Neural crest cell (in vitro differentiated cells): ENCODE results near the gene KLK1. TPM values are rescaled to one million over a fixed set of nuclear protein-coding genes. Genes with fewer than 3 reads are reported as not detected.

Source experiments
- DNase-seq: peaks from one replicate; pipeline ENCODE4 v3.0.0; 2021; ENCODE audit warnings: low read depth, mixed read lengths, low spot score
- H3K27ac Mint-ChIP-seq: one replicate; pipeline ENCODE4 v1.8.0; 2021; ENCODE audit warnings: mild to moderate bottlenecking, mixed read lengths; ENCODE audit not compliant: unreplicated experiment
- H3K27me3 Mint-ChIP-seq: 2 replicates; pipeline ENCODE4 v1.8.0; 2021; ENCODE audit warnings: low read depth, mild to moderate bottlenecking, mixed read lengths
- H3K36me3 Mint-ChIP-seq: 2 replicates; pipeline ENCODE4 v1.8.0; 2021; ENCODE audit warnings: low read depth, mild to moderate bottlenecking, mixed read lengths
- H3K4me1 Mint-ChIP-seq: 2 replicates; pipeline ENCODE4 v1.8.0; 2021; ENCODE audit warnings: mixed read lengths
- H3K4me3 Mint-ChIP-seq: one replicate; pipeline ENCODE4 v1.8.0; 2021; ENCODE audit warnings: mild to moderate bottlenecking, mixed read lengths
- H3K9me3 Mint-ChIP-seq: 2 replicates; pipeline ENCODE4 v1.8.0; 2021; ENCODE audit warnings: mixed read lengths
- CTCF ChIP-seq: fragments of 200-600 bp; sonication (generic); conservative IDR thresholded peaks from 2 replicates; pipeline ENCODE4 v1.5.0; 2021; ENCODE audit warnings: antibody characterized with exemption, mild to moderate bottlenecking
- total RNA-seq: library from RNA; stranded (reverse); gene quantifications from 2 replicates; pipeline ENCODE4 v1.2.1, GENCODE V29; 2021

The KLK1 gene
- total RNA-seq, 1 donor from 2014 or later = 0.44 TPM

- Mint-ChIP-seq H3K9me3 (no peaks in the 10 kb centered on the region), H3K27ac (no peak overlapping the region), H3K27me3 (peaks cover 87% of the 10 kb centered on the region), H3K36me3 (no peaks in the 10 kb centered on the region), H3K4me1 (peaks cover 3% of the 10 kb centered on the region), H3K4me3 (no peak overlapping the region)
- DNase-seq = no peak
- TF ChIP-seq CTCF = no peak
Measured at GRCh38 chr19:50842130-50842529, 18.5 kb upstream of the KLK1 start.

GRCh38 chr19:50839712-50840655 is 16.4 kb upstream of the KLK1 start:
- Mint-ChIP-seq H3K36me3 (no peaks in the 10 kb centered on the region), H3K4me3 (no peak overlapping the region), H3K9me3 (no peaks in the 10 kb centered on the region), H3K27ac (no peak overlapping the region), H3K4me1 (peaks cover 11% of the 10 kb centered on the region), H3K27me3 (peaks cover 89% of the 10 kb centered on the region)
- TF ChIP-seq CTCF = no peak
- no peak for DNase-seq

- H3K4me3 Mint-ChIP-seq = no peak overlapping the region
- H3K27me3 Mint-ChIP-seq = peaks cover 79% of the 10 kb centered on the region
- H3K4me1 Mint-ChIP-seq = peaks cover 11% of the 10 kb centered on the region
- no peak for TF ChIP-seq CTCF
- DNase-seq = no peak
- no peak overlapping the region for H3K27ac Mint-ChIP-seq
- H3K36me3 Mint-ChIP-seq = no peaks in the 10 kb centered on the region
- no peaks in the 10 kb centered on the region for H3K9me3 Mint-ChIP-seq
Measured at GRCh38 chr19:50838239-50838638, 14.7 kb upstream of the KLK1 start.

- no peak overlapping the region for H3K27ac Mint-ChIP-seq
- peaks cover 11% of the 10 kb centered on the region for H3K4me1 Mint-ChIP-seq
- TF ChIP-seq CTCF = no peak
- H3K9me3 Mint-ChIP-seq = no peaks in the 10 kb centered on the region
- no peaks in the 10 kb centered on the region for H3K36me3 Mint-ChIP-seq
- no peak for DNase-seq
- H3K27me3 Mint-ChIP-seq = peaks cover 75% of the 10 kb centered on the region
- H3K4me3 Mint-ChIP-seq = peak overlapping the region; percentile 63
Measured at GRCh38 chr19:50837300-50837699, 13.7 kb upstream of the KLK1 start.

GRCh38 chr19:50836543-50837195 is 13.1 kb upstream of the KLK1 start:
- TF ChIP-seq CTCF = no peak
- peaks cover 11% of the 10 kb centered on the region for H3K4me1 Mint-ChIP-seq
- DNase-seq = no peak

More at GRCh38 chr19:50836543-50837195, 13.1 kb upstream of the KLK1 start:
- peak overlapping the region; percentile 91 for H3K4me3 Mint-ChIP-seq
- H3K27ac Mint-ChIP-seq = no peak overlapping the region
- H3K9me3 Mint-ChIP-seq = no peaks in the 10 kb centered on the region
- no peaks in the 10 kb centered on the region for H3K36me3 Mint-ChIP-seq
- peaks cover 69% of the 10 kb centered on the region for H3K27me3 Mint-ChIP-seq
